ENCODE results near the gene CD151.

Gene CD151

GRCh38 chr11:868802-869201, 36.0 kb downstream of the CD151 start:
- H2AFZ ChIP-seq (ENCODE audit: low read length), result no peak overlapping the region
- H3K9ac ChIP-seq (ENCODE audit: low read length), result no peak overlapping the region
- H3K27me3 ChIP-seq (ENCODE audit: insufficient read depth, low read length), result peaks cover 6% of the 10 kb centered on the region; the same call in 1 of the 2 replicates
- H3K27ac ChIP-seq (ENCODE audit: low read depth, low read length, poor library complexity, severe bottlenecking), result no peak overlapping the region
- no peaks in the 10 kb centered on the region for H3K9me2 ChIP-seq (ENCODE audit: low read depth, low read length)
- H3K4me2 ChIP-seq (ENCODE audit: low read length), result no peak overlapping the region
- H3F3A ChIP-seq (ENCODE audit: insufficient read depth, low read length), result no peaks in the 10 kb centered on the region
- no peaks in the 10 kb centered on the region for H3K36me3 ChIP-seq (ENCODE audit: insufficient read depth, low read length)
- no peaks in the 10 kb centered on the region for H3K4me1 ChIP-seq (ENCODE audit: insufficient read depth, low read length, severe bottlenecking)
- TF ChIP-seq EZH2 (IDR thresholded peaks at IDR 0.05; ENCODE audit: borderline replicate concordance, low read length) (no peak), CTCF (IDR thresholded peaks at IDR 0.05; ENCODE audit: low read length) (no peak)
- H4K20me1 ChIP-seq (ENCODE audit: insufficient read depth, low read length), result no peaks in the 10 kb centered on the region
- H3K9me3 ChIP-seq (ENCODE audit: low read length), result no peaks in the 10 kb centered on the region
- H3K79me2 ChIP-seq (ENCODE audit: insufficient read depth, low read length), result no peaks in the 10 kb centered on the region
- H3K4me3 ChIP-seq (ENCODE audit: low read depth, low read length, poor library complexity, severe bottlenecking), result no peak overlapping the region

DNA sequence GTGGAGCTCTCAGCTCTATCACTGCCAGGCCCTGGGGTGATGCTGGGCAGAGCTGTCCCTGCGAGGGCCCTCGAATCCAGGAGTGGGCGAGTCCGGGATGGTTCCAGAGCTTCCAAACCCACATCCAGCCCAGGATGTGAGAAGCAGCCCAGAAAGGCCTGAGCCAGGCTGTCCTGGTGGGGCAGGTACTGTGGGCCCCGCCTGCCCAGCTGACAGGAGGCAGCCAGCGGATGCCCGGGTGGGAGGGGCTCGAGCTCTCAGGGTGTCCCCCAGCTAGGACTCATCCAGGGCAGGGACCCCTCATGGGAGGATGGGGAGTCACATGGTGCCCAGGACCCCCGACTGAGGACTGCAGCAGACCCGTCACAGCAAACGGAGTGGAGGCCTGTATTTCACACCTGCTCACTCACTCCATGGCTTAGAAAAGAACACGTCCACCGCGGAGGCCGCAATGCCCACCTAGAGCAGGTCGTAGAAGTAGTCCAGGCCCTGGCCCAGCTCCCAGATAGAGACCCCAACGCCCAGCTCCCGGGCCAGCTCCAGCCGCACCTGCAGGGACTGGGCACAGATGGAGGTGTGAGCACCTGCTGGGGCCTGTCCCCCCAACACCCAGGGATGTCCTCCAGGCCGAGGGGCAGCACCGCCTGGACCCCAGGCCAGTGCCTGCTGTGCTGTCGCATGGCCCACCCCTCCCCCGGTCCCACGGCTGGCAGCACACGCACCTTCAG, 36.8 kb downstream of the CD151 start:
- Histone ChIP-seq H3K27ac (ENCODE audit: low read depth, low read length, poor library complexity, severe bottlenecking) (no peak overlapping the region), H3F3A (ENCODE audit: insufficient read depth, low read length) (no peaks in the 10 kb centered on the region), H3K9me3 (ENCODE audit: low read length) (no peaks in the 10 kb centered on the region), H4K20me1 (ENCODE audit: insufficient read depth, low read length) (no peaks in the 10 kb centered on the region), H3K79me2 (ENCODE audit: insufficient read depth, low read length) (no peaks in the 10 kb centered on the region), H3K9me2 (ENCODE audit: low read depth, low read length) (no peaks in the 10 kb centered on the region), H2AFZ (ENCODE audit: low read length) (no peak overlapping the region), H3K4me3 (ENCODE audit: low read depth, low read length, poor library complexity, severe bottlenecking) (no peak overlapping the region), H3K4me1 (ENCODE audit: insufficient read depth, low read length, severe bottlenecking) (no peaks in the 10 kb centered on the region), H3K9ac (ENCODE audit: low read length) (no peak overlapping the region), H3K4me2 (ENCODE audit: low read length) (no peak overlapping the region), H3K27me3 (ENCODE audit: insufficient read depth, low read length) (peaks cover 6% of the 10 kb centered on the region; the same call in 1 of the 2 replicates), H3K36me3 (ENCODE audit: insufficient read depth, low read length) (no peaks in the 10 kb centered on the region; the same call in 1 of the 2 replicates)
- TF ChIP-seq CTCF (IDR thresholded peaks at IDR 0.05; ENCODE audit: low read length) (no peak), EZH2 (IDR thresholded peaks at IDR 0.05; ENCODE audit: borderline replicate concordance, low read length) (no peak)

DNA sequence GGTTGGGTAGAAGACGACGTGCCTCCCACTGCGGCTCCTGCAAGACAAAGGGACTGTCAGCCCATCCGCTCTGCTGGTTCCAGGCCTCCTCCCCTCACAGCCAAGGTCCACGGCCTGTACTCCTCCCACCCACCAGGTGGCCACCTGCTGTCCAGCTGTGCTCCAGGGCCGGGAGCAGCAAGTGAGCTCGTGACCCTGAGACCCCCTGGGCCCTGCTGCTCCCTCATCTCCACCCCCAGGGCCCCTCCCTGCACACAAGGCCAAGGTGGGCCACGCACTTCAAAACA, 37.3 kb downstream of the CD151 start:
- Histone ChIP-seq H3K79me2 (ENCODE audit: insufficient read depth, low read length) (no peaks in the 10 kb centered on the region), H4K20me1 (ENCODE audit: insufficient read depth, low read length) (no peaks in the 10 kb centered on the region), H3K4me3 (ENCODE audit: low read depth, low read length, poor library complexity, severe bottlenecking) (no peak overlapping the region), H2AFZ (ENCODE audit: low read length) (no peak overlapping the region), H3K9me3 (ENCODE audit: low read length) (no peaks in the 10 kb centered on the region), H3K4me1 (ENCODE audit: insufficient read depth, low read length, severe bottlenecking) (no peaks in the 10 kb centered on the region), H3F3A (ENCODE audit: insufficient read depth, low read length) (no peaks in the 10 kb centered on the region), H3K4me2 (ENCODE audit: low read length) (no peak overlapping the region), H3K36me3 (ENCODE audit: insufficient read depth, low read length) (no peaks in the 10 kb centered on the region; the same call in 1 of the 2 replicates), H3K9ac (ENCODE audit: low read length) (no peak overlapping the region), H3K27me3 (ENCODE audit: insufficient read depth, low read length) (peaks cover 6% of the 10 kb centered on the region; the same call in 1 of the 2 replicates), H3K27ac (ENCODE audit: low read depth, low read length, poor library complexity, severe bottlenecking) (no peak overlapping the region), H3K9me2 (ENCODE audit: low read depth, low read length) (no peaks in the 10 kb centered on the region)
- TF ChIP-seq CTCF (IDR thresholded peaks at IDR 0.05; ENCODE audit: low read length) (no peak), EZH2 (IDR thresholded peaks at IDR 0.05; ENCODE audit: borderline replicate concordance, low read length) (no peak)
